HEK293T (cell line): ENCODE measurements around the gene AP3B1.

Experiments
- CTCF ChIA-PET: fragments of 350-600 bp; formaldehyde crosslinking; extraction: SDS; loops from one replicate; lab custom pipeline; 2021; ENCODE audit warnings: antibody characterized with exemption, inconsistent platforms; lab: Yijun Ruan, JAX
- POLR2A ChIA-PET: fragments of 350-600 bp; formaldehyde crosslinking; extraction: SDS; loops from one replicate; lab custom pipeline; 2020; ENCODE audit warnings: antibody characterized with exemption, inconsistent platforms; lab: Yijun Ruan, JAX
- DNase-seq: peaks from one replicate; pipeline ENCODE4 v3.0.0; 2012; ENCODE audit warnings: mixed read lengths; ENCODE audit errors: extremely low spot score
- ARNT ChIP-seq: fragments of 450-650 bp; IDR thresholded peaks from 2 replicates; pipeline ENCODE4 v1.6.1; 2017; ENCODE audit warnings: mild to moderate bottlenecking
- BHLHE40 ChIP-seq: fragments of 450-650 bp; IDR thresholded peaks from 2 replicates; pipeline ENCODE4 v1.6.1; 2016; ENCODE audit warnings: mild to moderate bottlenecking, moderate library complexity, borderline replicate concordance
- CTBP1 ChIP-seq: fragments of 450-650 bp; IDR thresholded peaks from 2 replicates; pipeline ENCODE4 v1.6.1; 2016; ENCODE audit warnings: borderline replicate concordance
- ELF4 ChIP-seq: fragments of 450-650 bp; IDR thresholded peaks from 2 replicates; pipeline ENCODE4 v1.6.1; 2017; ENCODE audit warnings: antibody characterized with exemption
- FOXA1 ChIP-seq: fragments of 450-650 bp; IDR thresholded peaks from 2 replicates; pipeline ENCODE4 v1.6.1; 2016; ENCODE audit warnings: mild to moderate bottlenecking
- FOXK2 ChIP-seq: fragments of 450-650 bp; IDR thresholded peaks from 2 replicates; pipeline ENCODE4 v1.6.1; 2016; ENCODE audit warnings: mild to moderate bottlenecking
- FOXM1 ChIP-seq: fragments of 450-650 bp; IDR thresholded peaks from 2 replicates; pipeline ENCODE4 v1.6.1; 2017; ENCODE audit warnings: mild to moderate bottlenecking, borderline replicate concordance
- HDGF ChIP-seq: fragments of 450-650 bp; IDR thresholded peaks from 2 replicates; pipeline ENCODE4 v1.6.1; 2017; ENCODE audit warnings: antibody characterized with exemption, borderline replicate concordance
- L3MBTL2 ChIP-seq: fragments of 450-650 bp; conservative IDR thresholded peaks from 2 replicates; pipeline ENCODE4 v1.6.1; 2016; ENCODE audit warnings: mild to moderate bottlenecking
- LEF1 ChIP-seq: fragments of 450-650 bp; IDR thresholded peaks from 2 replicates; pipeline ENCODE4 v1.6.1; 2017; ENCODE audit warnings: mild to moderate bottlenecking, borderline replicate concordance
- NFRKB ChIP-seq: fragments of 450-650 bp; IDR thresholded peaks from 2 replicates; pipeline ENCODE4 v1.6.1; 2016; ENCODE audit warnings: mild to moderate bottlenecking, moderate library complexity
- PKNOX1 ChIP-seq: fragments of 450-650 bp; IDR thresholded peaks from 2 replicates; pipeline ENCODE4 v1.6.1; 2016
- SP1 ChIP-seq: fragments of 450-650 bp; IDR thresholded peaks from 2 replicates; pipeline ENCODE4 v1.6.1; 2017
- SUZ12 ChIP-seq: fragments of 450-650 bp; IDR thresholded peaks from 2 replicates; pipeline ENCODE4 v1.6.1; 2016; ENCODE audit warnings: mild to moderate bottlenecking
- TARDBP ChIP-seq: fragments of 450-650 bp; IDR thresholded peaks from 2 replicates; pipeline ENCODE4 v1.6.1; 2016
- ZNF384 ChIP-seq: fragments of 450-650 bp; IDR thresholded peaks from 2 replicates; pipeline ENCODE4 v1.6.1; 2016

The AP3B1 gene

GRCh38 chr5:78000191-78000590 is 294.3 kb downstream of the AP3B1 start:
- POLR2A ChIA-PET = no interaction called here
- CTCF ChIA-PET = interaction anchor here (0.6 kb wide), 1 partner anchor 313 kb away, joined by 3 read pairs; no protein-coding TSS in a partner anchor
- DNase-seq = no peak
- no peak for TF ChIP-seq NFRKB

- TF ChIP-seq CTBP1 (no peak), ARNT (no peak), NFRKB (no peak), ELF4 (no peak), PKNOX1 (no peak)
- ChIA-PET POLR2A (no interaction called here), CTCF (interaction anchor here (0.6 to 0.7 kb wide), 2 partner anchors 312 to 368 kb away, joined by 3 read pairs; no protein-coding TSS in a partner anchor)
- DNase-seq = no peak
These were observed 295.1 kb downstream of the AP3B1 start for GRCh38 chr5:77999399-77999798.

GRCh38 chr5:77996943-77997342 is 297.6 kb downstream of the AP3B1 start:
- ChIA-PET CTCF (no interaction called here), POLR2A (no interaction called here)
- DNase-seq = no peak
- TF ChIP-seq PKNOX1 = no peak
- TF ChIP-seq ARNT = no peak
- no peak for TF ChIP-seq ZNF384
- no peak for TF ChIP-seq BHLHE40
- TF ChIP-seq L3MBTL2 = no peak
- TF ChIP-seq CTBP1 = no peak
- no peak for TF ChIP-seq SP1
- TF ChIP-seq SUZ12 = no peak
- no peak for TF ChIP-seq FOXK2
- TF ChIP-seq LEF1 = no peak
- TF ChIP-seq FOXA1 = no peak
- no peak for TF ChIP-seq HDGF

GRCh38 chr5:77995793-77996409 is 298.6 kb downstream of the AP3B1 start:
- POLR2A ChIA-PET = interaction anchor here (1.6 kb wide), 1 partner anchor 38 kb away, joined by 7 read pairs; no protein-coding TSS in a partner anchor
- peak; percentile 61 for DNase-seq
- TF ChIP-seq LEF1 (peak; percentile 99), FOXK2 (no peak), ELF4 (no peak), CTBP1 (peak; percentile 98), FOXM1 (peak; percentile 91), PKNOX1 (peak; percentile 97), TARDBP (0 out of 2 replicates have a peak, but pooled peaks have one; percentile 32), ARNT (no peak; the same call in 1 of the 2 replicates), ZNF384 (0 out of 2 replicates have a peak, but pooled peaks have one; percentile 16)
- CTCF ChIA-PET = no interaction called here

GRCh38 chr5:77994943-77995342 is 299.6 kb downstream of the AP3B1 start:
- ChIA-PET CTCF (interaction anchor here (0.5 to 0.8 kb wide), 3 partner anchors 27 to 1135 kb away, joined by 3 to 8 read pairs (median 3); no protein-coding TSS in a partner anchor), POLR2A (interaction anchor here (0.7 to 1.6 kb wide), 4 partner anchors 10 to 118 kb away, joined by 3 to 8 read pairs (median 5); no protein-coding TSS in a partner anchor)
- no peak for TF ChIP-seq FOXK2
- no peak for TF ChIP-seq LEF1
- TF ChIP-seq NFRKB = no peak
- TF ChIP-seq L3MBTL2 = no peak
- TF ChIP-seq SP1 = no peak
- peak; percentile 44 for TF ChIP-seq ELF4
- peak; percentile 80; the same call in 1 of the 2 replicates for TF ChIP-seq CTBP1
- TF ChIP-seq SUZ12 = no peak
- no peak for TF ChIP-seq FOXM1
- no peak for TF ChIP-seq ARNT
- TF ChIP-seq PKNOX1 = peak; percentile 88
- no peak for TF ChIP-seq TARDBP
- no peak for TF ChIP-seq BHLHE40
- TF ChIP-seq ZNF384 = no peak
- no peak for TF ChIP-seq HDGF
- no peak for TF ChIP-seq FOXA1
- DNase-seq = no peak

GRCh38 chr5:77993855-77994318 is 300.6 kb downstream of the AP3B1 start:
- no peak for DNase-seq
- TF ChIP-seq FOXA1 (no peak), BHLHE40 (no peak), CTBP1 (no peak), TARDBP (no peak), LEF1 (no peak), SP1 (no peak), ELF4 (no peak), FOXK2 (no peak), ARNT (no peak), SUZ12 (no peak), L3MBTL2 (no peak), FOXM1 (no peak), ZNF384 (no peak), NFRKB (no peak), HDGF (no peak), PKNOX1 (no peak)
- CTCF ChIA-PET = no interaction called here

More at GRCh38 chr5:77993855-77994318, 300.6 kb downstream of the AP3B1 start:
- POLR2A ChIA-PET = no interaction called here
